Activated naive CD4-positive, alpha-beta T cell treated with anti-CD3 and anti-CD28 coated beads, Interleukin-2, amount 10 ng/mL, durations not matched to agents 7 days and 5 days (primary cell): ENCODE data around the gene PRDM15.
A peak's percentile ranks its signal among the peaks of the same experiment; 100 is the strongest.

ENCODE experiments used
- CTCF ChIA-PET: fragments of 350-600 bp; sonication (Branson Sonifier 250); formaldehyde crosslinking; loops from one replicate; lab custom pipeline; 2021; ENCODE audit warnings: antibody characterized with exemption; lab: Charles Lee
- DNase-seq: peaks from one replicate; pipeline ENCODE4 v3.0.0-alpha.2; 2020
- H3K27ac Mint-ChIP-seq: one replicate; pipeline ENCODE4 v1.8.0; 2021; ENCODE audit warnings: mild to moderate bottlenecking, moderate library complexity, mixed read lengths
- H3K27me3 Mint-ChIP-seq: one replicate; pipeline ENCODE4 v1.8.0; 2021; ENCODE audit warnings: mild to moderate bottlenecking, mixed read lengths
- H3K36me3 Mint-ChIP-seq: one replicate; pipeline ENCODE4 v1.8.0; 2021; ENCODE audit warnings: mixed read lengths
- H3K4me1 Mint-ChIP-seq: one replicate; pipeline ENCODE4 v1.8.0; 2021; ENCODE audit warnings: mixed read lengths
- H3K4me3 Mint-ChIP-seq: one replicate; pipeline ENCODE4 v1.8.0; 2021; ENCODE audit warnings: mild to moderate bottlenecking, moderate library complexity, mixed read lengths
- H3K9me3 Mint-ChIP-seq: one replicate; pipeline ENCODE4 v1.8.0; 2021; ENCODE audit warnings: mixed read lengths

The PRDM15 gene

DNA sequence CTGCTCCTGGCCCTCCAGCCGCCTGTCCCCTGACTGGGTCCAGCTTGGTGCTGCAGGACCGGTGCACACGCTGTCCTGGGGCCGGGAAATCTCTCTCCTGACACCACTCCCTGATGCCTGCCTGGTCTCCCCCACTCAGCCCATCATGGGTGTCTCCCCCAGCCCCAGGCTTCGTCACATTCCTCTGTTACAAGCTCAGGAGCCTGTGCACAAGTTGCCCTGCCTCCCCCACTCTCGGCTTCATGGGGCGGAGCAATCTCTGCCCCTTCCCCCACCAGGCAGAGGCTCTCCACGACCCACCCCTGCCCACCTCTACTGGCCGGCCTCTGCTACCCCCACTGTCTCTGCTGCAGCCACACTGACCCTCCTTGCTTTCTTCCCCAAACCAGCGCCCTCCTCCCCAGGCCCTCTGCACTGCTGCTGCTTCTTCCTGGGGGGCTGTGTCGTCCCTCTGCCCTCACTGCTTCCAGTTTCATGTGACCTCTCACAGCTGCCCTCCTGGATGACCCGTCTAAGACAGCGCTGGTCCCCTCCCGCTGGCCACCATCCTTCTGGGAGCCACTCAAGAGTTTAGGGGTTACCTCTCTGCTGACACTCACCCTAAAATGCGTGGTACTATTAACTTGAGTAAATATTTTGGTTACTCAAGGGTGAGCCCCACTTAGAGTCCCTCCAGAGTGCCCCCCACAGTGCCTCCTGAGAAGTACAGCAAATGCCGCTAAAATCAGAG, 106.6 kb downstream of the PRDM15 start:
- no peaks in the 10 kb centered on the region for H3K9me3 Mint-ChIP-seq
- H3K27me3 Mint-ChIP-seq = peaks cover 90% of the 10 kb centered on the region

DNA sequence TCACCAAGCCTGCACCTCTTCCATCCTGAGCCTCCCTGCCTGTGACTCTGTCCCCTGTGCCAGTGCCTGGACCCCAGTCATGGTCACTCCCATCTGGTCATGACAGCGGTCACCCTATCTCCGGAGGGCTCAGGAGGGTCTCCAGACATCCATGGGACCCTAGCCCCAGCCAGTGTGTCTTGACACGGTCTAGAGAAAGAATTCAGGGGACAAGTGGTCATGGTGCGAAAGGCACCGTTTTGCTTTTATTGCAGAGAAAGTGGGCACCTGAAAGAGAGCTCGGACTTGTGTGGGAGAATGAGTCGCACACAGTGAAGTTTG, 107.6 kb downstream of the PRDM15 start:
- Mint-ChIP-seq H3K4me1 (peaks cover 22% of the 10 kb centered on the region), H3K27ac (no peak overlapping the region), H3K4me3 (no peak overlapping the region), H3K27me3 (peaks cover 90% of the 10 kb centered on the region), H3K9me3 (no peaks in the 10 kb centered on the region), H3K36me3 (peaks cover 4% of the 10 kb centered on the region)
- CTCF ChIA-PET = no interaction called here
- no peak for DNase-seq

More for the DNA sequence above, 106.6 kb downstream of the PRDM15 start:
- Mint-ChIP-seq H3K4me1 (peaks cover 17% of the 10 kb centered on the region), H3K4me3 (no peak overlapping the region), H3K36me3 (no peaks in the 10 kb centered on the region), H3K27ac (no peak overlapping the region)
- CTCF ChIA-PET = no interaction called here
- DNase-seq = no peak

DNA sequence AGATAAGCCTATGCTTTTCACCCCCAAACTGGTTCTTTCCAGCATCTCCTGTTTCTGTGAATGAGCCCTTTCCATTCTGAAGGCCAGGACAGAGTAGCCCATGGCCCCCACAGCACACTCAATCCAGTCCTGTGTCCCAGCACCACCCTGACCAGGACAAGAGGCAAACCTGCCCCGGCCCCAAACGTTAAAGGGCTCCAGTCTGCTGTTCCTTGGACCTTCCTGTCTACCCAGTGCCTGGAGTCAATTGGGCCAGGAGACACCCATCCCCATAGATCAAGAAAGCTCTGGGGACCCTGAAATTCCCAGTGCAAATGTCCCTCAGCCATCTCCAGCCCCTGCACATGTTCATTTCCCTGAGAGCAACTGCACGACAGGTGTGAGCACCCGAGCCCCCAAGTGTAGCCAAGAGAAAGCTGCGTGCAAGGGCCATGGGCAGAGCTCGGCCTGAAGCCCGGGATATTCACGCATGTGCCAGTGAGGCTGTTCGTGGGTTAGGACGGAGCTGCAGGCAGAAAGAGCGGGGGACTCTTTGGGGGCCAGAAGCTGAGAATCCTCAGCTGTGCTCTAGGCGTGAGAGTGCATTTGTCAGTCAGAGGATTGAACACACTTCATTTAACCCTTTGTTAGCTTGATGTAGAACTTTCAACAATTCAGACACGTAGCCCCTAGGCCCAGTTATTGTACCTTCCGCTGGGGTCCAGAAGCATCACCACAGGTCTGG, 108.1 kb downstream of the PRDM15 start:
- Mint-ChIP-seq H3K4me1 (peaks cover 22% of the 10 kb centered on the region), H3K9me3 (no peaks in the 10 kb centered on the region), H3K27me3 (peaks cover 90% of the 10 kb centered on the region), H3K27ac (no peak overlapping the region), H3K4me3 (no peak overlapping the region), H3K36me3 (peaks cover 4% of the 10 kb centered on the region)
- no peak for DNase-seq
- CTCF ChIA-PET = no interaction called here

DNA sequence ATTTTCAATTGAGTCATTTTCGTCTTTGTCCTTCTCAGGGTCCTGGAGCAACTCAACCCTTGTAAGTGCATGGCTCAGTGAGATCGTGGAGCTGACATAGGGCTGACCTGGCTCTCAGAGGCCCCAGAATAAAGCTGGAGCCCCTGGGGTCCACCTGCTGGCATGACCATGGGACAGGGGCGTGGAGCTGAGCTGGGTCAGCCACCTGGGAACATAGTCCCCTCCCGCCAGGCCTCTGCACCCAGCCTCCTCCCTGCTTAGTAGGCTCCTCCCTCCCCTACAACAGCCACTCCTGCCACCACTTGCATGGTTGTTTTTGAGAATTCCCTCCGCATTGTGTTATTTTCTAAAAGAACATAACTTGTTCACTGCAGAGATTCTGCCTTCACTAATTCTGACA, 109.2 kb downstream of the PRDM15 start:
- Mint-ChIP-seq H3K4me1 (peaks cover 25% of the 10 kb centered on the region), H3K4me3 (no peak overlapping the region), H3K27me3 (peaks cover 90% of the 10 kb centered on the region), H3K27ac (peak overlapping the region; percentile 24), H3K9me3 (no peaks in the 10 kb centered on the region), H3K36me3 (peaks cover 4% of the 10 kb centered on the region)
- DNase-seq = no peak
- CTCF ChIA-PET = interaction anchor here (0.8 kb wide), 1 partner anchor 47 kb away, joined by 3 read pairs; no protein-coding TSS in a partner anchor

DNA sequence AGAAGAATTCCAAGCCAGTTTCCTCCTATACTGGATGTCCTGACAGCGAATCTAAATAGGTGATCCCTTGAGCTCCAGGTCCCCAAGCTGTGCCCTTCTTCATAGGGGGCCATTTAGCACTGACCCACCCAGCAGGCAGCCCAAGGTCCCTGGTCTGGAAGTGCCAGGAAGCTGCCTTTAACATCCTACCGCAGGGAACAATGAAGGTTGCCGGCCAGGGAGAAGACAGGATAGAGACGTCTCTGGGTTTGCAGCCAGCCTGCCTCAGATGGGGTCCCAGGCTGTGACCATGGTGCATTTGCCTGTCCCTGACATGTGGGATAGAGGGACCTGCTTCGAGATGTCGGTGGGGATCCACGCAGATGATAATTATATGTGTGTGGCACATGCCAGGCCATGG, 109.6 kb downstream of the PRDM15 start:
- Mint-ChIP-seq H3K27ac (no peak overlapping the region), H3K4me1 (peaks cover 25% of the 10 kb centered on the region), H3K9me3 (no peaks in the 10 kb centered on the region), H3K36me3 (peaks cover 4% of the 10 kb centered on the region), H3K4me3 (no peak overlapping the region), H3K27me3 (peaks cover 90% of the 10 kb centered on the region)
- CTCF ChIA-PET = no interaction called here
- DNase-seq = no peak

DNA sequence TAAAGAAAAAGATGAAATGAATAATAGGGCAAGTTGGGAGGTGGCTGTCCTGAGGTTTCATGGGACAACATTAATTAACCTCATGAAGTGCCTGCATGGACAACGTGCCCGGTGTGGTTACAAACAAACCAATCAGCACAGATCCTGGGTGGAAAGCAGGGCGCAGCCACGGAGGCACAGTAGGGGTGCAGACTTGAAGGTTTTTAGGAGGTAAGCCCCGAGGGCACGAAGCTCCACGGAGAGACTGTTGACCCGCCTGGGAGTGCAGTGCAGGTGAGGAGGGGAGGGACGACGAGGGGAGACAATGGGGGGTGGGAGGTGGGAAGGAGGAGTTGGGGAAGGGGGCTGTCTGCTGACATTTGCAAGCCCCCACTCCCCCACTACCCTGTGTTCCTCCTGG, 110.0 kb downstream of the PRDM15 start:
- Mint-ChIP-seq H3K36me3 (peaks cover 4% of the 10 kb centered on the region), H3K4me1 (peaks cover 25% of the 10 kb centered on the region), H3K9me3 (no peaks in the 10 kb centered on the region), H3K4me3 (peak overlapping the region; percentile 71), H3K27ac (peak overlapping the region; percentile 42), H3K27me3 (peaks cover 90% of the 10 kb centered on the region)
- CTCF ChIA-PET = interaction anchor here (1.1 kb wide), 1 partner anchor 486 kb away, joined by 5 read pairs; no protein-coding TSS in a partner anchor
- no peak for DNase-seq

DNA sequence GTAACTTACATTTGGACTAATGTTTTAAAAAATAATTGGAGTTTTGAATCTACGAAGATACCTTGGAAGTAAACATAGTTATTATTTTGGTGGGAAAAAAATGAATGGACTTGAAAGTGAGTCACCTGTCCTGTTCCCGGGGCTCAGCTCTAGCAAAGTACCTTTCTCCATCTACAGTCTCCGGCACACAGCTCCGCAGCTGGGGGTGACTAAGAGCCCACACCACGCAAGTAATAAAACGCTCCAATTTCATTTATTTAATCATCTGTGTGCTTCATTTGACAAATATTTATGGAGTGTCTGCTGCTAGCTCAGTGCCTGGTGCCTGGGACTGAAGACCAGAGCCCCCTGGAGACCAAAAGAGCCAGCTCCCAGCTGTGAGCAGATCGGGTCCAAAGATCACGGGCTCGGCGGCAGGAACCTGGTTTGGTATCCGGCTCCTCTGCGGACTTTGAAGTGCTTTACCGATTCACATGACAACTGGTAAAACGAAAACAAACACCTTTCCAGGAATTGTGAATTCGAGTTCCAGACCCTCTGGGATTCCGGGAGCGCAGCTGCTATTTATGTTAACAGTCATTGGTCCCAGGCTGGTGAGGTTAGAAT, 110.6 kb downstream of the PRDM15 start:
- Mint-ChIP-seq H3K4me1 (peaks cover 25% of the 10 kb centered on the region), H3K27ac (peak overlapping the region; percentile 8), H3K9me3 (no peaks in the 10 kb centered on the region), H3K4me3 (peak overlapping the region; percentile 71), H3K27me3 (peaks cover 94% of the 10 kb centered on the region), H3K36me3 (peaks cover 4% of the 10 kb centered on the region)
- CTCF ChIA-PET = interaction anchor here (0.8 to 1.1 kb wide), 2 partner anchors 48 to 486 kb away, joined by 3 to 5 read pairs; no protein-coding TSS in a partner anchor
- DNase-seq = peak; percentile 48

DNA sequence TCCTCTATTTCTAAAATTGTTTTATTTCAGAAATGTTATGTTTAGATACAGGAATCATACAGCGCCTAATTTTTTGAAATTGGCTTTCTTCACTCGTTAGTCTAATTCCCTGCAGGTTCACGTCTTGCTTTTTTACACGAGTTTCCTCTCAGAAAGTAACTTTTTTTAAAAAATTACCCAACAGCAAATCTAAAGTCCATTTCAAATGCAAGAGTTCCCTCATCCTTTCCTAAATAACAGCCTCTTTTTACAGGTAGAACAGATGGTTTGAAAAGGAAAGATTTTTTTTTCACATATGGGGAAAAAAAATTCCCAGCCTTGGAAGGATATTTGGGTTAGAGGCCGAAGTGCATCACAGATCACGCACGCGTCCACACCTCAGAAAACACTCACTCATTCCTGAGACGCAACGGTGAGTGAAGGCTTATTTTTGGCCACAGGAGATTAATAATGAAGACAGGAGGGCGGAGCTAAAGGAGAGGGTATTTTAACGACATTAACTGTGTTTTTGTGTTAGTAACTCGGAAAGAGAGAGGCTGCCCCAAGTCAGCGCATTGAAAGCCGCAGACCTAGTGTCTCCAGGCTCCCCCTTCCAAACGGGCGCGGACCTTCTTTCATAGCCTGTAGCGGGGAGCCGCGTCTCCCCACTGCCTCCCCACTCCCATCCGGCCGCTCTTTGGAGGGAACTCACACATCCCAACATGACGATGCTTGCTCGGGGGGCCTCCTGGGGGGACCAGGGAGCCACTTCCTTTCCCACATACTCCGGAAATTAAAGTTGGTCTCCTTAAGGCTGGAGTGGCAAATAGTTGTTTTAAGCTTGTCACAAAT, 111.3 kb downstream of the PRDM15 start:
- DNase-seq = peak; percentile 45
- Mint-ChIP-seq H3K27ac (no peak overlapping the region), H3K36me3 (peaks cover 4% of the 10 kb centered on the region), H3K27me3 (peaks cover 100% of the 10 kb centered on the region), H3K4me1 (peaks cover 25% of the 10 kb centered on the region), H3K9me3 (no peaks in the 10 kb centered on the region), H3K4me3 (peak overlapping the region; percentile 71)
- CTCF ChIA-PET = interaction anchor here (0.8 to 1.1 kb wide), 2 partner anchors 49 to 485 kb away, joined by 3 to 5 read pairs; no protein-coding TSS in a partner anchor

DNA sequence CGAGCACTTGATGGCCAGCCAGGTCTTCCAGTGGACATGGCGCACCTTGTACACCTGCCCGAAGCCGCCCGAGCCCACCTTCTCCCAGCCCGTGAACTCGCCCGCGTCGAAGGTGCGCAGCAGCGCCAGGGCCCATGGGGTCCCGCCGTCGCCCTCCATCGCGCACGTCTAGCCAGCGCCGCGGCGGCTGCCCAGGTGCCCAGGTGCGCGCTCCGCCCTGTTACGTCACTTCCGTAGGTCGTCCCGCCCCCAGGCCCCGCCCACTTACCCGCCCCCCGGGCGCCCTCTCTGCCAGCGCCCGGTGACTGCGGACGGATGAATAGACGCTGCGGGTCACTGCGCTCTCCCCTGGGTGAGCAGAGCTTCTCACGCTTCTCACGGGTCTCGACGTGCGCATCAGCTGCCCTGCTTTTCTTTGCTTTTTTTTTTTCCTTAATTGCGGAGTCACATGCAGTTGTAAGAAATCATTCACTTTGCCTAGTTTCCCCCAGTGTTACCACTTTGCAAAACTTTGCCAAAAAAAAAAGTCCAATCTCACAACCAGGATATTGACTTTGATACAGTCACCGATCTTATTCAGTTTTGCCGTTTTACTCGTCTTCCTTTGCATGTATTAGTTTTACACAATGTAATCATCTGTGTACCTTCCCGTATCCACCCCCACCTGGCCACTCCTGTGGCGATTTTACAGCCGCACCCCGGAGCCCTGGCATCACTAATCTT, 112.1 kb downstream of the PRDM15 start, which contains the start of gene RIPK4:
TSS of gene RIPK4 (minus strand) at position 170 of the 723 bp plus-strand sequence. CDS start at position 159, 11 bp downstream.
- Mint-ChIP-seq H3K36me3 (peaks cover 4% of the 10 kb centered on the region), H3K27ac (peak within 1 kb of the TSS; percentile 86), H3K4me3 (peak within 1 kb of the TSS; percentile 71), H3K4me1 (peaks cover 25% of the 10 kb centered on the region), H3K27me3 (peaks cover 100% of the 10 kb centered on the region), H3K9me3 (no peaks in the 10 kb centered on the region)
- CTCF ChIA-PET = no interaction called here
- peak; percentile 73 for DNase-seq

DNA sequence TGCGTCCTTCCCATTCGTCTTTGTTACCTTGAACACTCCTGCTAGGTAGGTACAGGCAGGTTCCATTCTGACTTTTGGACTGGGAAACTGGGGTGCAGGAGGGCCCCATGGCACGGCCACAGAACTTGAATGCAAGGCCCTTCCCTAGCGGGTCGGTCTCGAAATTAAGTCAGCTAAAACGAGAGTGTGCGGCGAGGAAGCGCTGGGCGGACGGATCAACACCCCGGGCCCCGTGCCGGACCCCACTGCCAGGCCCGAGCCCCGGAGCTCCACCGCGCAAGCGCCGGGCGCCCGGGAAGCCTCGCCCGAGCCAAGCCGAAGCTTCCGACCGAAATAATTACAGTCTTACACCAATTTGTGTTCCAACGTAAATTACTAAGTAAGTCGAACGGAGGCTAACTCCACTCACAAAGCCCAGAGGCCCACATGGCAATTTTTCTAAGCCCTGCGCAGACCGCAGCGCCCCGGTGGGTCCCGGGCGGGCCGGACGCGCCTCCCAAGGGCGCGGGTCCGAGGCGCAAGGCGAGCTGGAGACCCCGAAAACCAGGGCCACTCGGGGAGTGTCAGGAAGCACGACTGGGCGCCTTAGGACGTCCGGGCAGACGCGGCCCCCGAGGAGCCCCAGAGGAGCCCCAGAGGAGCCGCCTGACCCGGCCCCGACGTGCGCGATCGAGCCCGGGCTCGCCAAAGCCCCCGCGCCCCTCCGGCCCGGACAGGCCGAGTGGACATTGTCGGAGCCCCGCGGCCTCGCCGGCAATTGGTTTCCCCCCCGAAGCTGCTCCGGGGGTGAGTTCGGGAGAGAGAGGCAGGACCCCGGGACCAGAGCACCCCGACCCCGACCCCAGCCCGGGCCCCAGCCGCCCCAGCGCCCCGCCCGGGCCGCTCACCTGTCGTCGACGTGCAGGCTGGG, 112.9 kb downstream of the PRDM15 start:
- peaks cover 100% of the 10 kb centered on the region for H3K27me3 Mint-ChIP-seq
- H3K4me1 Mint-ChIP-seq = peaks cover 30% of the 10 kb centered on the region
- no peaks in the 10 kb centered on the region for H3K9me3 Mint-ChIP-seq
- no peak overlapping the region for H3K27ac Mint-ChIP-seq
- no peak overlapping the region for H3K4me3 Mint-ChIP-seq
- CTCF ChIA-PET = interaction anchor here (0.9 kb wide), 1 partner anchor 92 kb away, joined by 3 read pairs; no protein-coding TSS in a partner anchor
- H3K36me3 Mint-ChIP-seq = peaks cover 4% of the 10 kb centered on the region
- no peak for DNase-seq

DNA sequence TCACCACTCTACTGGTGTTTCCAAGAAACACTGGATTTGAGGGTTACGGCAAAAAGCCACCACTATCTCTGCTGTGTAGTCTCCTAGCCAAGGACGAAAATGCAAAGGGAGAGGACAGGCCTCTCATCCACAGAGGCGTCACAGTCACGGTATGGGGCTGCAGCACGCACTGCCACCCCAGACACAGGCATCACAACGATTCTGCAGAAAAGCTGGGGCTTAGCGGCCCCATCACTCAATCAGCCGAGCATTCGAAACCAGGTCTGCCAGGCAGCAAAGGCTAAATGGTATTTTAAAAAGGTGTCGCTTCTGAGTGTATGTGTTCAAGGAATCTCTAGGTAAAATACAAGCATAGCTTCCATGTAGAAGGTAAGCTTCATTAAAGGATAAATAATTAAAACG, 113.7 kb downstream of the PRDM15 start:
- no peak for DNase-seq
- CTCF ChIA-PET = interaction anchor here (0.9 kb wide), 1 partner anchor 92 kb away, joined by 3 read pairs; no protein-coding TSS in a partner anchor
- H3K4me3 Mint-ChIP-seq = no peak overlapping the region
- H3K4me1 Mint-ChIP-seq = peaks cover 30% of the 10 kb centered on the region
- H3K27me3 Mint-ChIP-seq = peaks cover 100% of the 10 kb centered on the region
- H3K9me3 Mint-ChIP-seq = no peaks in the 10 kb centered on the region
- no peak overlapping the region for H3K27ac Mint-ChIP-seq
- H3K36me3 Mint-ChIP-seq = peaks cover 4% of the 10 kb centered on the region

DNA sequence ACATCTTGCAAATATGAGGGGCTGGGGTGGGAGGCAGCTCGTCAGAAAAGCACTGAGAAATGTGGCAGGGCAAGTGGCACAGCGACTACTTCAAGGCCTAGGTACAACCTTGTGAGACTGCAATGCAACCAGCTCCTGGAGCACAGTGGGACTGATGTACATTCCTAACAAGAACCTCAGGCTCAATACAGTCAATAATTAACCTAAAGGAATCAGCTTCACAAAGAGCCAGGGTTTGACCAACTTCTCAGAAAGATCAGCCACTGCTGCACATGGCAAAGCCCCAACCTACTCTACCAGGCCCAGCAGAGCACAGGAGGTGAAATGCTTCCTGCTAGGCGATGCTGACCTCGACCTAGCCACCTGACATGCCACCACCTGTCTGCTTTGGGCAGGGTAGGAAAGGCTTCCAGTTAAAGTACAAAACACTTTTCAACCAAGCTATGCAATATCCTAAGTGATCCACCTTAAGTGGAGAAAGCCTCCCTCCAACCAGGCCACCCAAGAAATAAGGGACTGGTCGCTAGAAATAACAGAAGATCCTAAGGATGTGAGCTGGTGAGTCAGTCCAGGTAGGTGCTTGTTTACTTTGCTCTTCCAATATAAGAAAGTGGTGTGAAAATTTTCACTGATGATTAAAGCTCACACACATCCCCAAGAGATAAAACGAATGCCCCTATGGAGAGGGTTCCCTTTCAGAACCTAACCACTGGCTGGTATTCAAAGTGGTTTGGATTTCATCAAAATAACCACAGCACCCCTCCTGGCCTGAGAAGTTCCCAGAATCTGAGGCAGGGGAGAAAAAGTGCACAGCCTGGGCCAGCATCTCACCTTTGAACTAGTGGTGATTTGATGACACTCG, 114.4 kb downstream of the PRDM15 start:
- Mint-ChIP-seq H3K27ac (no peak overlapping the region), H3K4me1 (peaks cover 30% of the 10 kb centered on the region), H3K4me3 (no peak overlapping the region), H3K27me3 (peaks cover 100% of the 10 kb centered on the region), H3K36me3 (peaks cover 4% of the 10 kb centered on the region), H3K9me3 (no peaks in the 10 kb centered on the region)
- DNase-seq = no peak
- CTCF ChIA-PET = no interaction called here
